Fibroblast of skin of left biceps (primary cell): Measurements from ENCODE around the gene FYTTD1.

ENCODE experiments used
- DNase-seq, 2 experiments: peaks; one replicate each; pipeline ENCODE4 v3.0.0-alpha.2; 2013; ENCODE audit warnings: low read depth in 2 of 2

FYTTD1 gene

DNA sequence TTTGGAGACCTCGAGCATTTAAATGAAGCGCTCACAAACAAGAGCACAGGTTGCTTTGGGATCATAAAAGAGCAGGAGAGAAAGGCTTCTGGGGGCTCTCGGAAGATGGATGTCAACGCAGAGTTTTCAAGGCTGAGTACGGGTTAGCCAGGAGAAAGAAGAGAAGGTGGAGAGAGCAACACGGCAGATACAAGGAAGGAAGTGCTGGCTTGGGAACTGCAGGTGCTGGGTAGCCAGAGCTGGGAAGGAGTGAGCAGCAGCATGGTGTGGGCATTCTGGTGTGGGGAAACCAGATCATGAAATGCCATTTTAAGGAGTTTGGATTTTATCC lies 12.4 kb upstream of the FYTTD1 start:
- no peak for DNase-seq

DNA sequence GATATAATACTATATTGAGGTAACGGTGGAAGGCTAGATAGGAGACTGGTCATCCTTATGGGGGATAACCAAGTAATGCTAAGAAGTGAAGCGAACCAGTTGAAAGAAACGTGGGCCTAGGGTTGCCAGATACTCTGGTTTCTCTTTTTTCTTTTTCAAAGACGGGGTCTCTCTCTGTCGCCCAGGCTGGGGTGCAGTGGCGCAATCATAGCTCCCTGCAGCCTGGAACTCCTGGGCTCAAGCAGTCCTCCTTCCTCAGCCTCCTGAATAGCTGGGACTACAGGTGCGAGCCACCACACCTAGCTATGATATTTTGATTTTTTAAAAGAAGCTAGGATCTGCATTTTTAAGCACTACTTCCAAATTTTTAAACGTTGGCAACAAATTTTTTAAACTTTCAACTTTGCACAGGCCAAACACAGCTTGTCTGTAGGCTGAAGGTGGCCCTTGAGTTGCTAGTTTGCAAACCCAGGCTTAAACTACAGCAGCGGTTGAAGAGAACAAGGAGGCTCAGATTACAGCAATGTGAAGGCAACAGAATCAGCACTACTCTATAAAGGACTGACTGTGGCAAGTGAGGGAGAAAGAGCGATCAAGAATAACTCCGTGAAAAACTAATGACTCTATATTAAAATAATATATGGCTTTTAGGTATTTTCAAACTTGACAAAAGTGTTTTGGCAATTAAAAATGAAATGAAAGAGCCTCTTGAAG lies 11.8 kb upstream of the FYTTD1 start:
- no peak for DNase-seq

DNA sequence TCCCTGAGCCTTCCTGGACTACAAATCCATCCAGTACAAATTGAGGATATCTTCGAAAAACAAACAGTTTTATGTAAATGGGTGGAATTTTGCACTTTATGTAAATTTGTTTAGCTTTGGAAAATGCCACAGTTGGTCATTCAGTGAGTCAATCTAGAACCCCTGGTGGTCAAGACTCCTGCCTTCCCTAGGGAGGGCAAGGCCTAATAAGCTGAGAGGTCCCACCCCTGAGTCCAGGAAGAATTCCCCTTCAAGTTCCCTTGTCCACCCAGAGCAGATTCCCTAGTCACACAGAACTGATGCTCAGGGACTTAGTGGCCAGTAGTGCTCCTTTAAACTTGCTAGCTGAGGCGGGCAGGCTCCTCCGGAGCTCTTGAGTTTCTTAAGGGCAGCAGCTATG lies 6.9 kb upstream of the FYTTD1 start:
- DNase-seq: no peak

DNA sequence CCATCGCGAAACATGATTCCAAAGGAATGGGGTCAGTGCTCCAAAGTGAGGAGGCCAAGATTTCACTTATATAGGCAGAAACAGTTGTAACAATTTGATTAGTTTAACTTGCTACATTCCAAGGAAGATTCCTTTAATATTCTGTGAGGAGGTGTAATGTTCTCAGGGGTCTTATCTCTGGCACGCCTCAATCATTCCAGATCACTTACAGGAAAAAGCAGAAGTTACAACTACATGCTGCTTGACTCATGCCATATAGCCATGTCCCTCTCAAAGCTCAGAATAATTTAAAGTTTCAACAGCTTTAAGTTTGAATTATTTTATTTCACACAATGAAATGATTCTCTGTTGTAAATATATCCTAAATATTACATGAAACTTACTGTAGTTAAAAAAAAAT lies 3.5 kb upstream of the FYTTD1 start:
- no peak for DNase-seq

DNA sequence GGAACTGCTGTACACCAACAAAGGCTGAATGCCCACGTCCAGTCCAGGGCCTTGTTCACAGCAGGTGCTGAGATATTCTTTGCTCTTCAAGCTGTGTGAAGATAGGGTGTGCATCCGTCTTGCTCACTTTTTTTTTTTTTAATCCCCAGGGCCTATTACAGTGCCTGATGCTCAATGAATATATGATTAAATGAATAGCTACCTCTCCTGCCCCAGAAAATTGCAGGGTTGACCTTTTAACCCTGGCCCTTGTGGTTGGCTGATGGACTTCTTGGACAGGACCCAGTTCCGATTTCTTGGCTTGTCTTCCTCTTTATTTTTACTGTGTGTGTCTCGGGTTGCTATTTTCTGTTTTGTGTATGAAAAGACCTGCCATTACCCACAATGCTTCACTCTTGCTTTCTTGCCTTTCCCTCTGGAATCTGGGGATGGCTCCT lies 2.9 kb upstream of the FYTTD1 start:
- no peak for DNase-seq

DNA sequence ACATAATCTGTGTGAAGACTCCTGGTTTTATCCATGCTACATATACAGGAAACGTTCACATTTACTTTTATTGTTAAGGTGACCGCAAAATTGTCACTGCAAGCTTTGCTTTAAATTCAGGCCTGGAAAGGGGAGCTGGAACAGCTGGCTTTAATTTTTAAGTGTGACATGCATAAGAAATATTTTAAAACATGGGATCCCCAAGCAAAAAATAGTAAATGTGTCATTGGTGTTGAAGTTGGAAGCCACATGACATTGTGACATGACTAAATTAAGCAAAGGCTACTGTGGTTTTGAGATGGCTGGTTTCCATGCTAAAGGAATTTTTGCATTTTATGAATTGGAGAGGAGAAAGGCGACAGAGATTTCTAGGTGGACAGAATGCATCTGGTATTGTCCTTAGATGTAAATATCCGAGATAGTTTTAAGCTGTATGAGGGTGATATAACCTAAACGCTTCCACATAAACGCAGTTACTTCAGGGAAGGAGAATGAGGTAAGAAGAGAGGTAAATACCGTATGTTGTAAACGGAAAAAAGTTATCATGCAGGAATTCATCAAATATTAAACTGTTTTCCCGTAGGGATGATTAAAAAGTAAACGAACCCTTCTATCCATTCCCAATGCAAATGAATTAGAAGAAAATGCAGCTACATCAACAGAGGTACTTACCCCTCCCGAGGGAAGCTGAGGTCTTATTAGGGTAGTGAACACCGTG lies 927 bp upstream of the FYTTD1 start:
- peak in 1 of 2 experiments; percentile 41 for DNase-seq

DNA sequence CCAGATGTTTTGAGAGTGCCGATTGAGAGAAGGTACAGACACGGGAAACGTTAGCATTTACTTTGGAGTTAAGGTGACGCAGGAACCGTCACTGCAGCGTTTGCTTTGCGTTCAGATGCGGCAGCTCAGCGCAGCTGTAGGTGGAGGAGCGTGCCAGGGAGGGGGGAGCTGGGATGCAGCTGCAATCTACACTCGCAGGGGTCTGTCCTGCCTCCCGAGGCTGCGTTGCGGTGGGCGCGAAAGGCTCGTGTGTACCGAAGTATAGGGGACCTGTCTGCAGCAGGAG lies 425 bp upstream of the FYTTD1 start:
- no peak for DNase-seq

DNA sequence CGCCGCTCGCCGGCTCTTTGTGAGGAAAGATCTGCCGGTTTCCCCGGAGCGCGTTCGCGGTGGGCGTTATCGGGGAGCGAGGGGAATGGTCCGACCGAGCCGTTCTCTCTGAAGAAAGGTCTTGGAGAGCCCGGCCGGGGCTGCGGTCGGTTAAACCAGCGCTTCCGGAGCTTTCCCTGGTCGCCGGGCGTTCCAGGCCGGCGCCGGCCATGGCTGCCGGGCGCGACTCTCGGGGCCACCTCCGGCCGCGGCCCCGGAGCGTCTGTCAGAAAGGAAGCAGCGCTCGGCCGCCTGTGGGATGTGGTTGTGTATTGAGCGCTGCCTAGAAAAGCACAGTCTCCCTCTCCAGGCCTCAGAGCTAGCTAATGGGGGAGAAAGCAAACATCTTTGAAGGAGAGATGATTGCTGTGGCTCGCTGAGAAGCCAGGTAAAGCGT lies 731 bp downstream of the FYTTD1 start:
- no peak for DNase-seq

DNA sequence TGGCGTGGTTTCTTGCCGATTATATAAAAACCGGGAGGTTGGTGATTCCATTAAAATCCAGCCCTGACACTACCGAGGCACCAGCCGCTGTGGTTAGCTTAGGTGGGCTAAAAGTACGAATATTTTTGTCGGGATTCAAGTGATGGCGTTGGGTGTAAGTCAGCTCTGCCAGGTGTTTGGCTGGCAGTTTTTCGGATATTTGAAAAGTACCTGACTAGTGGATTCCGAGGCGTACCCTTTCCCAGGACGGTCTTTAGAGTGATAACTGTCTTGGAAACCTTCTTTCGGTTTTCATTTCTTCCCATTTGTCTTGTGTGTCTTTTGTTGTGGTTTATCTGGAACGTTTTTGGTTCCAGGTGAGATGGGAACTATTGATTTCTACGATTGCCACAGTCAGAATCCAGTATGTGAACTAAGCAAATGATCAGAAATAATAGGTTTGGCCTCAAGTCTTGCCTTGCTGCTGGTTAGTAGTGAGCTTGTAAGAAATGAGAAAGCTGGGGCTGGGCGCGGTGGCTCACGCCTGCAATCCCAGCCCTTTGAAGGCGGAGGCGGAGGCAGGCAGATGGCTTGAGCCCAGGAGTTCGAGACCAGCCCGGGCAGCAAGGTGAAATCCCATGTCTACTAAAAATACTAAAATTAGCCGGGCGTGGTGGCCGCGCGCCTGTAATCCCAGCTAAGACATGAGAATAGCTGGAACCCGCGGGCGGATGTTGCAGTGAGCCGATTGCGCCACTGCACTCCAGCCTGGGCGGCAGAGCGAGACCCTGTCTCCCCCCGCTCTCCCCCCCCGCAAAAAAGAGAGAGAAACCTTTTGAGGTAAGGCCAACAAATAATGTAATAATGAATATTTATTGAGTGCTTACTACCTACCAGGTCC lies 1.4 kb downstream of the FYTTD1 start:
- DNase-seq: no peak

DNA sequence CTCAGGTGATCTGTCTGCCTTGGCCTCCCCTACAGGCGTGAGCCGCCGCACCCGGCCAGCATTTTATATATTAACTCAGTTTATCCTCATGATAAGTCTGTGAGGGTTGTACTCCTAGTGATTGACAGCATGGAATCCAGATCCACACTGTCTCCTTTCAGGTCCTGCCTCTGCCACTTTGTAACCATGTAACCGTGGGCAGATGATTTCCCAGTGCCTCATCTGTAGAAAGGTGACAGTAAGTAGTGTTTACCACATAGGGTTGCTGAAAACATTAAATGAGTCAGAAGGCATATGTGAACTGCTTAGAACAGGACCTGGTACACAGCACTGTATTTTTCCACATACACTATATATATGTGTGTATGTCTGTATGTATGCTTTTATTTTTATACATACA lies 2.4 kb downstream of the FYTTD1 start:
- DNase-seq: no peak

DNA sequence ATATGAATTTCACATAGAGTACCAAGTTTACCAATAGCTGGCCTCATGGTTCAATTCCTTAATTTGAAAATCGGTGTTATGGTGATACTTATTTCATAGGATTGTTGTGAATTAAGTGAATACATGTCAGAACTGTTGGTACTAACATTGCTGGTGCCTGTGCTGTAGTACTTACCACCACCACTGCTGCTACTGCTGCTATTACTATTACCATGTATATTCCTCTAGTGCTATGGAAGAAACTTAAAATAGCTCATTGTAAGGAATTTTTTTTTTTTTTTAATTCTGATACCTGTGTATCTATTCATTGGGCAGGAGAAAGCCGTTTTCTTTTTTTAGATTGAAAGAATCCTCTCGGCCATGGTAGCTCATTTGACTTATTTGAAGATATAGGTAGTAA lies 3.6 kb downstream of the FYTTD1 start:
- DNase-seq: no peak

DNA sequence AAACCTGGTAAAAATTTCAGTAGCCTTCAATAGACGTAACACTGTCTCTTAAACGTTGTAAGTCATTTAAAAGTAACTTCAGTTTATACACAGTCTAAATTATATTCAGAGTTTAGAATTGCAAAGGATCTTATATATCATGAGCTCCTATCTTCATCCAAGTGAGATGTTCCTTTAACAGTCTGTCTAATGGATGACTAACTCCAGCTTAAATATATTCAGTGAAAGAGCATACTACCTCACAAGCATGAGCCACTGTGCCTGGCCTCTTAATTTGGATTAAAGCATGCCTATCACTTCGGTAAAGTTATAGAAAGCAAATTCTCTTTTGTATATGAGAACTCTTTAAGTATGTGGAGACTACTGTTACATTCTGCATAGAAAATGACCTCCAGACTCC lies 7.0 kb downstream of the FYTTD1 start:
- no peak for DNase-seq

DNA sequence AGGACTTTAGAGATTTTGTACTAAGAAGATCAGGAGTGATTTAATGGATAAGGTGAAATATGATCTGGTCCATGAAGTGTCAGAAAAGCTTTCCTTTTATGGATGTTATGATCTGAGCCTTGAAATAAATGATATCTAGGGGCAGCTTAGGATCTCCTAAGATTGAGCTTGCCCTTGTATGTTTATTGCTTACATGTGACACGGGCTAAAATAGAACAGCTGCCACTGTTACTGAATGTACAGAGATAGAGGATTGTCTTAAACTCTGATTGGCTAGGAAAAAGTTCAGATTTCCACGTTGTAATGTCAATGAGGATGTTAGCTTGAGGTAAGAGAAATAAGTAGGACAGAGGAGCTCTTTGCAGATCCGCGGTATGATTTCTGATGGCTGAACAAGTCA lies 8.8 kb downstream of the FYTTD1 start:
- no peak for DNase-seq

DNA sequence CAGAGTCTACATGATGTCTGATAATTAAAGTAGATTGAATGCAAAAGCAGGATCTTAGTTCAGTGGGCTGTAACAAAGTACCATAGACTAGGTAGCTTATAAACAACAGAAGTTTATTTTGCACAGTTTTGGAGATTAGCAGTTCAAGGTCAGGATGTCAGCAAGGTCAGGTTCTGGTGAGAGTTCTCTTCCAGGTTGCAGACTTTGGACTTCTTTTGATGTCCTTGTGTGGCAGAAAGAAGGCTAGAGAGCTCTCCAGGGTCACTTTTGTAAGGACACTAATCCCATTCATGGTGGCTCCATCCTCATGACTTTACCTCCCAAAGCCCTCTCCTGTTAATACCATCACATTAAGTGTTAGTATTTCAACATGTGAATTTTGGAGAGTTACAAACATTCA lies 12.1 kb downstream of the FYTTD1 start:
- no peak for DNase-seq

DNA sequence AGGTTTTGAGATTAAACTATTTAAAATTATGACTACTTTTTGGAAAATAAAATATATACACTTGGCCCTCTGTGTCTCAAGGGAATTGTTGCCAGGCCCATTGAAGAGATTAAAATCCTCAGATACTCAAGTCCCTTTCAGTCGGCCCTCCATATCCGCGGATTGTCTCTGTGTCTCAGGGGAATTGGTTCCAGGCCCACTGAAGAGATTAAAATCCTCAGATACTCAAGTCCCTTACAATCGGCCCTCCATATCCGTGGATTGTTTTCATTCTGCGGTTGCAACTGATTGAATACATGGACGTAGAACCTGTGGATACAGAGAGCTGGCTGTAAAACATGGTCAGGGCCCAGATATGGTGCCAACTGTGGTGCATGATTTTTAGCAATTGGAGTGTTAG lies 25.6 kb downstream of the FYTTD1 start:
- no peak for DNase-seq

DNA sequence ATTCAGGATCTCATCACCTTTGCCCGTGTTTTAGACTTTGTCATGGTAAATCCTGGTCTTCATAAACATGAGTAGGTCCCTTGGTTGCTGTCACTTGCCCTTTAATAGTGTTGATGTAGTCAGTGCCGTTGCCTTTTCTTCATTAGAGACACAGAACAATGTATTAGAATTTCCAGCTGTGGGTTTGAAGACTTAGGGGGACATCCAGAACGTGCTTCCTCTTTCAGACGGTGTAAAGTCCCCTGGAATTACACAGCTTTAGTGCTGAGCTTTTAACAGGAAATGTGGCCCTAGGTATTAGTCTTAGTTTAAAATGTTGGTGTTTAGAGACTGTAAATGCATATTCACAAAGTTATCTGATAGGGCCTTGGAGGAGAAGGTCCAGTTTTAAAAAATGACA lies 32.5 kb downstream of the FYTTD1 start:
- DNase-seq: no peak

DNA sequence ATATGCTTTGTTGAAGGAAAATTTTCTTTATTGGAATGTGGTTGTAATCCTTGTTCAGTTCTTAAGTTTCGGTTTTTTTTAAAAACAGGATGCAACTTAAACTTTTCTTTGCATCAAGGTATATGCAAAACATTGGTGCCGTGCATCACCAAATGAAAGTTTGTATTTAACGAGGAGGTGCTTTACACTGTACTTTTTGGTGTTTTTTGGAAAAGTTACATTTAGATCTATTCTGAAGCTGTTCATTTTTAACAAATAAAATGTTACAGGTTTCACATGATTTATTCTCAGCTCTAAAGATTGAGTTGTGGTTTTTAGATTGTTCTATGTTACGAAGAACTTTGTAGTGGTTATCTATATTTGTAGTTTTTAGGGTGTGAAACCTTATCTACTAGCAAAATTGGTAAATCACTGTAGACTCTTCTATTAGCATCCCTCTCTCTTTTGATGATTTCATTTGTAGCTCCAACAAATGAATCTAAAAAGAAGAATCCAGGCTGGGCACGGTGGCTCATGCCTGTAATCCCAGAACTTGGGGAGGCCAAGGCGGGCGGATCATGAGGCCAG lies 34.4 kb downstream of the FYTTD1 start:
- no peak for DNase-seq

DNA sequence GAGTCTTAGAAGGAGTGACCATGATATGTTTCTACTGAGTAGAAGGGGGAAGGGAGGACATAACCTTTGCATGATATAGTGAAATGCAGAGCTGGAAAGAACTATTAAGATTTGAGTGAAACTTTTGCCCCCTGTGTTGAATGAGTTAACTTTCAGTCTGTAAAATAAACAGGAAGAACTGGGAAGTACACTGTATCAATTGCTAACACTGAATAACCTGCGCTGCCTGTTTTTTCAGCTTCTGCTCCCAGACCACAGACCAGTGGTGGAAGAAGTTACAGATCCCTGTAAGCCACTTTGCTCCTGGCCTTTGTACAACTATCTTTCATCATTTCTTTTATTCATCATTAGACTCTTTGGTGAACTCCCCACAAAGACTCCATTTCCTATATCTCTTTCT lies 37.7 kb downstream of the FYTTD1 start:
- no peak for DNase-seq

DNA sequence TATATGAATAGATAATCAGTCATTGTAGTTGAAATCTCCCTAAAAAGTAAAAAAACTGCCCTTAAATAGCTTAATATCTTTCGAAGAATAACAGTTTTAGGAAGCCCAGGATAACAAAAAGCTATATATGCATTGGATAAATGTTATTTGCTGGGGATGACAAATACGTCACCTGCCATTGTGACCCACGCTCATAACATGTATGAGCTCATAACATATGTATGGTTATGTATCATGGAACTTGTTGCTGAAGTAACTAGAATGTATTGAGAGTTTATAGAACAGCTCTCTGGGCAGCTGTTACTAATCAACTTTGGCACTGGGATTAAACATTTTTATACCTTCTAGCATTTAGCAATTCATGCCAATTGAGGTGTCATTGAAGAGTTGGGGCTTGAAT lies 39.6 kb downstream of the FYTTD1 start:
- DNase-seq: no peak

DNA sequence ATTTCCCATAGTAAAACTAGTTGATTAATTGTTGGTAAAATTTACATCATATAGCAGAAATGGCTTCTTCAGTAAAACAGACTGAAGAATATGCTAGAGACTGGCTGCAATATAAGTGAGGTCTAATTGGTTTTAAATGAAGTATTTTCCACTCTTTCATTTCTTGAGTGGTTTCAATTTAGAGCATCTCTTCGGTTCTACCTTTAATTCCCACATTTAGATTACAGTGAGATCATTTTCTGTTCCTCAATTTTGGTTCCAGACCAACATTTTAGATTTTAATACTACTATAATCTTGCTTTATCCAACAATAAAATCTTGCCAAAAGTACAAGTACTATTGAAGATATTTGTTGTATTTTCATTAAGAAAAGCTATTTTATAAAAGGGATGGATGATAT lies 40.4 kb downstream of the FYTTD1 start:
- no peak for DNase-seq

DNA sequence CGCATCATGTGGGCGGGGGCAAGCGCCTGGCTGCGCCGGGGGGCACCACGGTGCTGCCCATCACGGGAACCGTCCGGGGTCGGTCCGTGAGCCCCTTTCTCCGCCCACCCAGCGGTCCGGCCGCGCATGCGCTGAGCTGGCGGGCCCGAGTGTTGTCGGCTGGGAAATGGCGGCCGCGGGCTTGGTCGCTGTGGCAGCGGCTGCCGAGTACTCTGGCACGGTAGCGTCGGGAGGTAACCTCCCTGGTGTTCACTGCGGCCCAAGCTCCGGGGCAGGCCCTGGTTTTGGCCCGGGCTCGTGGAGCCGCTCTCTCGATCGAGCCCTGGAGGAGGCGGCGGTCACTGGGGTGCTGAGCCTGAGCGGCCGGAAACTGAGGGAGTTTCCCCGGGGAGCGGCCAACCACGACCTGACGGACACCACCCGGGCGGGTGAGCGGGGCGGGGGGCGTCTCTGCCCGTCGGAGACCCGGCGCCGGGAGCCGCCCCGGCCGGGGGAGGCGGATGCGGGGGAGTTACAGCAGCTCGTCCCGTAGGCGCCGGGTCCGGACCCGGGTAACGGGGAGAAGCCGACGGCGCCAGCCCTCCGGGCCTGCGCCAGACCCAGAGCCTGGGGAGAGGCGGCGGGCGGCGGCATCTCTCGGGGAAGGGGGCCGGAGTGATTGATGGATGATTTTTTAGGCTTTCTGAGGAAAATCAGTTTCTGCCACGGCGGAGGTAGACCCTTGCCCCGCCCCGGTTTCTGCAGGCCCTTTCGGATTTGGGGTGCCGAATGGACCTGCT lies 41.6 kb downstream of the FYTTD1 start, which contains the start of gene LRCH3:
TSS of gene LRCH3 (plus strand) at position 142 of the 779 bp plus-strand sequence. CDS start at position 167, 25 bp downstream.
- DNase-seq: peak in 1 of 2 experiments; percentile 48
